Mesenchymal stem cell (in vitro differentiated cells and primary cell): ENCODE measurements around the gene SLC5A5. TPM values are rescaled to one million over a fixed set of nuclear protein-coding genes. Genes with fewer than 3 reads are reported as not detected.

Experiments
- small RNA-seq: library from polyadenylated mRNA; stranded (forward); fragments of <200 nt; extraction: miRNeasy Mini kit (QIAGEN cat#:217004); gene quantifications from one replicate; pipeline ENCODE3, GENCODE V24; 2013; ENCODE audit warnings: low read depth

SLC5A5 gene

Small RNAs within 50 kb of the gene (small RNA-seq; reads per million reads assigned to genes)
- gene SNORA68 = not detected
